Stimulated activated CD4-positive, alpha-beta T cell treated with anti-CD3 and anti-CD28 coated beads, TNF-alpha, amount 100 ng/mL, for 1 hour (primary cell): ENCODE data around the gene BAG5.
"Not testable (repeated sequence)": the region's sequence is repeated elsewhere in the genome, so short reads cannot be mapped to it uniquely, and the experiment has no call there.

ENCODE experiments used
- DNase-seq, 3 donors: peaks; one replicate each; pipeline ENCODE4 v3.0.0-alpha.2; 2020; ENCODE audit warnings: low read depth in 3 of 3, low spot score in 1 of 3

Gene BAG5

DNA sequence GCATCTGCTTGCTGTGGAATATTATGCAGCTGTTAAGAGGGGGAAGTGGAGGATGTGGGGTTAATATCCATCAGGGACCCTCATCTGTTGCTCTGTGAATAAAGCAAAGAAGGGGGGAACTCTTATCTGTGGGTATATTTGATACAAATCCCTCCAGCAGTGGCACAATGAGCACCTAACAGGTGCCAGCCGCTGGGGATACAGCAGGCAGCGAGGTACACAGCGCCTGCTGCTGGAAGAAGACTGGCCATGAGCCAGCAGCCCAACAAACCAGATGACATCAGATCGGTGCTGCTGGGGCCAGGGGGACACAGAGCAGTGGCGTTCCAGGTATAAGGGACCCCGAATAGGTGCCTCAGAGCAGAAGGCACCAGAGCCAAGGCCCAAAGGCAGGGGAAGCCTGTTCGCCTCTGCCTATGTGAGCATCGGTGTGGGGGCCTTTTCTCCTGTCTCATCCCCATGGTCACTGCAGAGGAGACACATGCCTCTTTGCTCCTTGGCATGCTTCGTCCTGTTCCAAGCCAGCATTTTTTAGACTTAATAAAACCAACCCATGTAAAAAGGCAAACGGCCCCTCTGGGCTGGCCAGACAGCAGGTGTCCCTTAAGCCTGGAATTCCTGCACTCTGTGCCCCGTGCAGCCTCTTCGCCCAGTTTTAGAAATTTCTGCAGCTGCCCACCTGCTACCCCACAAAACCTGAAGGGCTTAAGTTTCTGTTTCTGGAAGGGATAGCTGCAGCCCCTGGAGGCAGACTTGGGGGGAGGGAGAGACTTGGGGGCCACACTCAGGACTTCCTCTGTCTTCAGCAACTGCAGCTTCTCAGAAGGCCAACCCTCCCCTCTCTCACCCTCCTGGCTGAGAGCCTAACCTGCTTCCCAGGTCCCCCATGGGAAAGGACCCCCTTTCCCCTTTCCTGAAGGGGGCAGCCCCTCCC, 38.2 kb downstream of the BAG5 start:
- no peak for DNase-seq

DNA sequence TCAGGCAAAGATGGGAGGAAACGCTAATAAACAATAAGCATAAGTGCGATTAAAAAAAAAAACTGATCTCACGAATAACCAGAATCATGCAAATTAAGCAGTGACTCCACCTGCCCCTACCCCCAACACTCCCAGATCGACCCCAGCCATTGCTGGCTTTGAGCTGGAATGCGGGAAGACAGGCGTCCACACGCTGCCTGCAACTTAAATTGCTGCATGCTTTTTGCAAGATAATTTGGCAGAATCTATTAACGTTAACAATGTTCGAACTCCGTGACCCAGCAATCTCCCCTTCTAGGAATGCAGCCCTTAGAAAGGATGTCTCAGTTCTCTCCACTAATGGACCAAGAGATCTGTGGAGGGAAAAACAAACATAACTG, 38.9 kb downstream of the BAG5 start:
- no peak for DNase-seq

DNA sequence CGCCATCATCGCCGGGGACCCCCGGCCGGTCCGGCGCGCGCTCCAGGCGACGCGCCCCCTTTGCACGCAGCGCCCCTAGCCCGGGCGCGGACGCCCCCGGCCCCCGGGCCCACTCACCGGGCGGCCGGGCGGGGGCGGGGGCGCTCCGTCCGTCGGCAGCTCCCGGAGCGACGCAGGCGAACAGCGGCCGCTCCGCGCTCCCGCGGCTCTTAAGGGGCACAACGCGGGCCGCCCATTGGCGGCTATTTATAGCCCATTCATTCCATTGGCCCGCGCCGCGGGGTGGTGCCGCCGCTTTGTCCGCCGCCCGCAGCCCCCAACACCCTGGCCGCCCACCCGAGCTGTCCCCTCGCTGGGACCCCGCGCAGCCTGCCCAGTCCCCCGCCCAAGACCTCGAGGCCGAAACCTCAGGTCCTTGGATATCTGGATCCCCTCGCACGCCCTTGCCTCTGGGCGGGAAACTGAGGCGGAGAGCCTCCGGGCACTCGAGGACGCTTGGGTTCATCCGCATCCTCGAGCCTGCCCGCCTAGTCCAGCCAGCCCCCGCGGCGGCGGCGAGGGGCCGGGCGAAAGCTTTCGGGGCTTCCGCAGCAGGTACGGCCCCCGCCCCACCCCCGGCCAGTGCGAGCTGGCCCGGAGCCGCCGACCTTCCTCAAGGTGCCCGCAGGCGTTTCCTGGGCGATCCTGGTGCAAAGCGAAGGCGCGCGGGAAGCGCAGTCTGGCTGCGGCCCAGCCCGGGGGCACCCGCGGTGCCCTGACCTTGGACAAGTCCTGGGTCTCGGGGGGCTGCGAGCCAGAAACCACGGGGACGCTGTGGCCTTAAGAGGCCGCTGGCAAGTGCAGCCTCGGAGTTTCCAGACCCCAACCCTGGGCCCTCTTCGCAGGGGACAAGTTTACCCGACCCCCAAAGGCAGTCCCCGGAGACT, 39.5 kb downstream of the BAG5 start, which contains the start of gene CKB:
Gene CKB (minus strand): TSS at position 182 of the 926 bp plus-strand sequence. CDS start 337 bp downstream, outside the sequence.
- DNase-seq: no peak

DNA sequence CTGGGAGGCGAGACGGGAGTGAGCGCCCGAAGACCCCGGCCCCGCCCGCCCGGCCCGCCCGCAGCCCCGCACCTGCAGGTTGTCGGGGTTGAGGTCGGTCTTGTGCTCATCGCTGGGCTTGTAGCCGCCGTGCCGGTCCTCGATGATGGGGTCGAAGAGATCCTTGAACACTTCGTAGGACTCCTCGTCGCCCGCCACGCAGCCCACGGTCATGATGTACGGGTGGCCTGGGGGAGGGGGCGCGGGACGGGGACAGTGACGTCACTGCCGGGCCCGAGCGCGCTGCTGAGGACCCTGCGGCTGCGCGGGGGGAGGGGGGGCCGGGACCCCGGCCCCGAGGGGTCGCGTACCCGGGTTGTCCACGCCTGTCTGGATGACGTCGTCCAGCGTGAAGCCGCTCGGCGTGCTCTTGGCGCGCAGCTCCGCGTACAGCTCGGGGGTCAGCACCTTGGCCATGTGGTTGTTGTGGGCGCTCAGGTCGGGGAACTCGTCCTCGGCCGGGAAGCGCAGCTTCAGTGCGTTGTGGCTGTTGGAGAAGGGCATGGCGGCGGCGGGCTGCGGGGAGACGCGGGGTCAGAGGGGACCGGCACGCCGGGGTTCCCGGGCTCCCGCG, 40.4 kb downstream of the BAG5 start:
- DNase-seq: no peak

DNA sequence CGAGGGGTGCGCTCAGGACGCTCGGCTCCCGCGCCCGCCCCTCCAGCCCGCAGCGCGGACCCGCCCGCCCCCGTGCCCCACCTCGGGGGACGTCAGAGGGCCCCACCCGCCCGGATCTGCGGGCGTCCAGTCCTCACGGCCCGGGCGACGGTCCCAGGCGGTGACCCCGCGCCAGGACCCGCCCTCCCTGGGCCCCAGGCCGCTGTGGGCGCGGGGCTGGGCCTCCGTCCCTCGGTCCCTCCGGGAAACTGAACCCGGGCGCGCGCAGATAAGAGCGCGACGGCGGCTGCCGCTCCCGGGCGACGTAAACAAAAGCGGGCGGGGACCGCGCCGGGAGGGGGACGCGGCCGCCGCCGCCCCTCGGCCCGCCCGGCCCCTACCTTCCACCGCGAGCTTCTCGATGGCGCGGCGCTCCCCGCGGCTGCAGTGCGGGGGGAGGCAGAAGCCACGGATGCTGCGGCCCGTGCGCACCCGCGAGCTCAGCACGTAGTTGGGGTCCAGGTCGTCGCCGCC, 41.0 kb downstream of the BAG5 start:
- DNase-seq: no peak

DNA sequence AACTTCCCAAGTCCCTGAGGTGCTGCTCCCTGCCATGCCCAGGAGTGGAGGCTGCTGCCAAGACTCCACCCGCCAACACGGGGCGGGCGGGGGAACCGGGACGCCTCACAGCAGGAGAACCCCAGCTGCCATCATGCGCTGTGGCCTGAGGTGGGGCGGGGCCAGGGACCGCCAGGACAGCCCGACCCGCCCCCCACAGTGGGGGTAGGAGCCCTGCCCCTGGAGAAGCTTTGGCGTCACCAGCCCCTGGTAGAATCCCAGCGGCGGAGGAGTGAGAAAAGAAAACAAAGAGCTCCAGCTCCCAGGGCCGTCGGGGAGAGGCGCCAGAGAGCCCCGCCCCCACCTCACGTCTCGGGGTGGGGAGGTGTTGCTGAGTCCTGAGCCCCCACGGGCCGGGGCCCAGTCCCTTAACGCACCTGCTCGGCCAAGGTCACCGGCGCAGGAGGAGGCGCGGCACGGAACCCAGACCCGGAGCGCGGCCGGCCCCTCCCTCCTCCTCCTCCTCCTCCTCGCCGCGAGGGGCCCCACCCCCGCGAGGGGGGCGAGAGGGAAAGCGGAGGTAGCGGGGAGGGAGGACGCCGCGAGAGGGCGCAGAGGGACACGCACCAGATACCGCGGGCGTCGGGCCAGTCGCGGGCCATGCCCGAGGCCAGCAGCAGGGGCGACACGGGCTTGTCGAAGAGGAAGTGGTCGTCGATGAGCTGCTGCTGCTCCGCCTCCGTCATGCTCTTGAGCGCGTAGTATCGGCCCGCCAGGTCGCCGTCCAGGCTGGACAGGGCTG, 41.6 kb downstream of the BAG5 start:
- peak in 2 of 3 donors; percentile 36 to 51 for DNase-seq

DNA sequence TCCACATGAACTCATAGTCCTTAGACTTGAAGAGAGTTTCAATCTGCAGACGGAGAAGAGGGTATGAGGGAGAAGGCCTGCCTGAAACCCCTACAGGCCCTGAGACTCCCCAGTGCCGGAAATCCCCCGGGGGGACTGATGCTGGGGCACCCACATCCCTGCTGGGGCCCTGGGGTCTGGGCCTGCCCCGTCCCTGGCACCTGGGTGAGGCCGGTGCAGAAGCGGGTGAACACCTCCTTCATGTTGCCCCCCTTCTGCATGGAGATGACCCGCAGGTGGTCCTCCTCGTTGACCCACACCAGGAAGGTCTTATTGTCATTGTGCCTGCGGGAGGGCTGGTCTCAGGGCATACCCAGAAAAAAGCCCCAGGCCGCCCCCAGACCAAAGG, 42.2 kb downstream of the BAG5 start:
- DNase-seq: no peak

DNA sequence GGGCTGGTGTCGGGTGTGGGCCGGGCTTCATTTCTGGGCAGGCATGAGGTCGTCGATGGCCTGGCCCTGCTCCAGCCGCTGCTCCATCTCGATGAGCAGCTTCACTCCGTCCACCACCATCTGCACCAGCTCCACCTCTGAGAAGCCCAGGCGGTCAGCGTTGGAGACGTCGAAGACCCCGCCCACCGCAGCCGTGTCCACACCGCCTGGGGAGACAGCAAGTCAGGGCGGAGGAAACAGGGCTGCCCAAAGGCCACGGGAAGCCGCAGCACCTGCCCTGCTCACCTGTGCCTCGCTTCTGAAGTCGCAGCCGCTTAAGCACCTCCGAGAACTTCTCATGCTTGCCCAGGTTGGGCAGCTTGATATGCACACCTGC, 42.6 kb downstream of the BAG5 start:
- no peak for DNase-seq

DNA sequence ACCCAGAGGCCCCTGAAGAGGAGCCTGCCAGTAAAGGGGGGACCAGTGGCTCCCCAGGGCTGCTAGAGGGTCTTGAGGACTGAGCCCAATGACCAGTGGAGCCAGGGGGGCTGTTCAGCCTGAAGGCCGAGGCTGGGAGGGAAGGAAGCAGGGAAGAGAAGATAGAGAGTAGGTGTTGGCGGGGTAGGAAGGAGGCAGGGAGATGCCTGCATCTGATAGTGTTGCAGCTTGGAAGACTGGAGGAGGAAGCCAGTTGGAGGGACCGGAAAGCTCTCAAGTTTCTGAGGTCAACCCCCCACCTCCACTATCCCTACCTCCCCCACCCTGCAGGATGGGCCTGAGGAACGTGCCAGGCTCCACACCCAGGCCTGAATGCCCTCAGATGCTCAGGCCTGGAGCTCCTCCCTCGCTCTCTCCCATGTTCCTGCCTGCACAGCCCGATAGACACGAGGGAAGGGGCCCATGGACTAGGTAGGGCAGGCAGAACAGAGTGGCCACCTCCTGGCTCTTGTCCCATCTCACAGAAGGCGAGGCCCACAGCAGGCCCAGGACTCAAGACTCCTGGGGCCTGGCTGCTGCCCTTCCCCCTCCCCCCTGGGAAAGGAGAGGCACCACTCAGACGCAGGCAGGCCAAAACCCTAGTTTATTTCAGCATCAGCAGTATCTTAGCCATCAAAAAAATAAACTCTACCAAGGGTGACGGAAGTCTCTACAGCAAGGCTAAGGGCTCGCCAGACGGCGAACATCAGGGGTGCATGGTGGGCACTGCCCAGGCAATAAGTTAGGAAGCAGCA, 43.2 kb downstream of the BAG5 start:
- no peak for DNase-seq

DNA sequence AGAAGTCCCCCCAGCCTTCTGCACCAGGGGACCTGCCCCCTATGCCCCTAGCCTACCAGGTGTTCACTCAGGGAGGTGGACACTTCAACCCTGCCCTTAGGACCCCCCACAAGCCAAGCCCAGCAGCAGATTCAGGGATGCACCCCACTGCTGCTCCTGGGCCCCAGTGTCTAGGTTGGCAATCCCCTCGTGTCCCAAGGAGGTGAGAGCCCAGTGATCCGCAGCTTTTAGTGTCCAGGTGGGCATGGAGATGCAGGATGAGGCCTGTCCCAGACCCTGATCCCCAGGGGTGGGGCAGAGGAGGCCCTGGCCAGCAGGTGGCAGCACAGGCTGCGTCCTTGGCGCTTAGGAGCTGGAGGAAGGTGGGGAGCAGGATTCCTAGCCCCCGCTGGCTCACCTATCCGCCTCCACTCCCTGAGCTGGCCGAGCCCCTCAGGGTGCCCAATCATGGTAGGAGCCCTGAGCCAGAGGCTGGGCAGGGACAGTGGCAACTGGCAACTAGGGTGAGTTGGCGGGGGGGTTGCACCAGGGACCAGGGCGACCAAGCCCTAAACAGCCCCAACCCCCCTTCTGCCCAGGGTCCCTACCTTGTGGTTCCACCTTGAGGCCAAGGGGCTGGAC, 43.9 kb downstream of the BAG5 start:
- peak in 2 of 3 donors; percentile 21 to 48 for DNase-seq

DNA sequence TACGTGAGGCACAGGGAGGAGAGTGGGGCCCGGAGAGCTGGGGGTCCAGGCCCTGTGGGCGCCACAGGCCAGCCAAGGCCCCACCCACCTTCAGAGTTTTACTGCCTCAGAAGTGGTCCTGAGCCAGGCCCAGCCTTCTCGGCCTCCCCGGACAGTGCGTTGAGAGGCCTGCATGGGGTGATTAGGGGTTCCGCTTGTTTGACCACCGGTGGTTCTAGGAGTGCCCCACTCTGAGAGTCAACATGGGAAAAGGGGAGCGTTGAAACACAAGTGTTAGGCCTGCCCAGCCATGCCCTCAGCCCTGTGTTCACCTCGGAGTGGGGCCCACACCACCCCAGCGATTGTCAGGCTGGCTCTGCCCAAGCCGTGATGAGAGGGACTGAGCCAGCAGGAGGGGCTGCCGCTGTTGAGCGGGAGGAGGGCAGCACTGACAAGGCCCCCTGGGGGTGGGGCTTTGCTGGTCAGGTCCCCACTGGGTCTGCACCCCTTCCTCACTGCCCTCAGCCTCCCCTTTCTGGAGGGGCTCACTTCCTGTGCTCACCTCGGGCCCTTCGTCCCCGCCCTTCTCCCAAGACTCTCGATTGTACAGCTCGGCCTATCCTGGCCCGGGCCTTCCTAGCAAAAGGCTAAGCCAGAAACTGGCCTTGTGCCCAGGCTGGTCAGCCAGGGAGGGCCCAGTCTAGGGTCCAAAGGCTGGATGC, 44.6 kb downstream of the BAG5 start:
- DNase-seq: no peak

DNA sequence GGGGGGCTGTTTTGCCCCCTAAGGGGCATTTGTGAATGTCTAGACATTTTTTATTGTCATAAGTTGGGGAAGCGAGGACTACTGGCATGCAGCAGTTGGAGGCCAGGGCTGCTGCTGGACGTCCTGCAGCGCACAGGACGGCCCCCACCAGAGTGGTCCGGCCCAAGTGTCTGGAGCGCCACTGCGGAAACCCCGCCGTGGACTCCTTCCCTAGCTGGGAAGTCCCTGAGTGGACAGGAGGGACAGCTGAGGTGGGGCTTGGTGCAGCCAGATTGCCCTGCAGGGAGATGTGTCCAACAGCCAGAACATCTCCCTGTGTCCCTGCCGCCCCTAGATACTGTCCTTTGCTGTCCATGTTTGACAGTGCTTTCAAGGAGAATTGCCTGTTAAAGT, 45.3 kb downstream of the BAG5 start:
- no peak for DNase-seq

DNA sequence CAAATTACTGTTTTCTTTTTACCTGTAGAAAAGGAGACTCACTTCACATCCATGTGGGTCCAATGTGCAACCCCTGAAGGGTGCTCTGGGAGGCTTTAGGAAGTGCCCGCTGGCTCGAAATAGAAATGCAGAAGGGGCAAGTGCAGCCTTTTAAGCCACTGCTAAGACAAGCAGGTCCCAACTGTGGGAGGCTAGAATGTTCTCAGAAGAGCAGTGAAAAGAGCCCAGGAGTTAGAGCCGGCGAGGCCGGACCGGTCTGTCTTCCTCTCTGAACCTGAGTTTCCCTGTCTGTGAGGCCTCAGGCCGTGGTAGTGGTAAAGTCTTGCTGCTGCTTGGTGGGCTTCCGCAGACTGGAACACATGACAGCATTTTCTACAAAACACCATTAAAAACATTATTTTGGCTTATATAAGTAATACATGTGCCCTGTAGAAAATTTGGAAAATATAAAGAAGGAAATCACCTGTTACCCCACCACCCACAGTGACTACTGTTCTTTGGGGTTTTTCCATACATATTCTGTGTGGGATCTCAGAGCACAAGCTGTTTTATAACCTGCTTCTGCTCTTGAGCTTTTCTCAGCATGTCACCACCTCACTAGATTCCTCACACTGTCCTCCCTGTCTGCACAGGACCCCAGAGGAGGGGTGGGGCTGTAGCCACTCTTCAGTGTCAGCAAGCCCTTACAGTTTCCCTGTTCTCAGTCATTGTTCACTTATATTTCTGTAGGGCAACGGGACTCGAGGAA, 45.9 kb downstream of the BAG5 start:
- no peak for DNase-seq

DNA sequence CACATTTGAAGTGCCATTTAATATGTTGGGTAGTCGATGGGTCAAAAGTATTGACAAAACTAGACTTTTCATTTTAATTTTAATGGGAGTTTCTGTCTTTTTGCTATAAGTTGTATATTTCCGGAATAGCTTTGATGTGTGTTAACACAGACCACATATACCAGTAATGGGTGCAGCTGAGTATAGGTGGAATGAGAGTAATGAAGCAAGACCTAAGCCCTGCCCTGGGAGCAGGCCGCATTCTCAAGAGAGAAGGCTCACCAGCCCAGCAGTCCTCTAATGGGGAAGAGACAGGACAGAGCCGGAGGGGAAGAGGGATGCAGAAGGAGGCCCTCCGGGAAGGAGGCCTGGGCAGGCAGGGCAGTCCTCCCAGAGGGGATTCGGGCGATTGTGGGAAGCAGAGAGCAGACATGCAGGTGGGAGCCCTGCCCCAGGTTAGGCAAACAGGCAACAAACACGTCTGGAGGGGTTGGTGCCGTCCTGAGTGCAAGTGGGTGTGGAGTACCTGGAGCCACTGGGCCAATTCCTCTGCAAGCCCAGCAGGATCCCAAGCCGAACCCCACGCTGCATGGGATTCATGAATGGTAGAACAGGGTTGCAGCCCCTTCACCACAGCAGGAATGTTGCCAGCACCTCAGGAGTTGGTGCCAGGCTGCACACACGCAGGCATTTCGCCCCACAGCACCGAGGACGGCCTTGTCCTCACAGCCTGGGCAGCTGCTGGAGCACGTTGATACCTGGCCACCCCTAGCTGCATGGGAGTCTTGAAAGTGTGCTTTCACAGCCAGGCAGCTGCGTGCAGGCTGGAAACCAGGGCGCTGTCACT, 47.6 kb downstream of the BAG5 start:
- no peak for DNase-seq

DNA sequence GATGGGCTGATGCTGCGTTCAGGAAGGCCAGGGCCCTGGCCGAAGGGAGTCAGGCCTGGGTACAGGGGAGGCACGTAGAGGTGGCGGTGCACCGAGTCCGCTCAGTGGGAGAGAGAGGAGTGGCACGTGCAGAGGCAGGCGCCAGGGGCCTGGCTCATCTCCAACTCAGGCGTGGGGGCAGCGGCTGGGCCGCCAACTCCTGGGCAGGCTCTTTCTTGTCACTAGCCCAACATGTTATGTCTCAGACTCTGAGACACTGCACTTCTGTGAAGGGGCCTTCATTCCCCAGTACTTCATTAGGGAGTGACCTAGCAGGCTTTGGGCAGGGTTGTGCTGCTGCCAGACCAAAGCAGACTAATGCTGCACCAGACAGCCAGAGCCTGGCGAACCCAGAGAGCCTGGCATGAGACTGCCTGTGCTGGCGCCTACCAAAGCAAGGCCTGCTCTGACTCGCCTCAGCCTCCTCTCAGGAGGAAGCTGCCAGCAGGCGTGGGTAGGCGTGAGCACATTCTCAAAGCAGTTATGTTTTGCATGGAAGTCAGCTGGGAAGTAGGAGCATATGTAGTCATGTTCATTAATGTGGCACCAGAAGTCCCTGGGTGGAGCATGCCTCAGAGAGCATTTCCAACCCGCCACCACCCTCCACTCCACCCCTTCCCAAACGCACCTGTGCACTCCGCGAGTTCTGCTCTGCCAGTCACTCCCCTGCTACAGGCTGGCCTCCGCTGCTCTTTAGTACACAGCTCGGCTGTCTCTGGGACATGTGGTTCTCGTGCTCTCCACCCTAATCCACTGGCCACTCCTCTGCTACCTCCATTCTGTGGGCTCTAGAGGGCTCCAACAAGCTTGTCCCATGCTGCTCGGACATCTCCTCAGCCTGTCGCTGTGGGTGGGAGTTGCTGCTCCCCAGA, 49.5 kb downstream of the BAG5 start:
- DNase-seq: no peak

DNA sequence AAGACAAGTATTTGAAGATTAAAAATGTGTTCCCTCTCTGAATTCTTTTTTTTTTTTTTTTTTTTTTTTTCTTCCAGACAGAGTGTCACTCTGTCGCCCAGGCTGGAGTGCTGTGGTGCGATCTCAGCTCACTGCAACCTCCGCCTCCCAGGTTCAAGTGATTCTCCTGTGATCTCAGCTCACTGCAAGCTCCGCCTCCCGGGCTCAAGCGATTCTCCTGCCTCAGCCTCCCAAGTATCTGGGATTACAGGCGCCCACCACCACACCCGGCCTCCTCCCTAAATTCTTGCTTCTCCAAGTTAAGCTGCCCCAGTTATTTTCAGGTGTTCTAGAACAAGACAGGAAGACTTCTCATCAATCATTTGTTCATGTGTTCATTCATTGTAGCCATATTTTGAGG, 50.3 kb downstream of the BAG5 start:
- not testable (repeated sequence) for DNase-seq
